MM.1S (cell line): ENCODE measurements around the gene BBX.

Source experiments
- DNase-seq: peaks from one replicate; pipeline ENCODE4 v3.0.0-alpha.2; 2015
- H2AFZ ChIP-seq: fragments of 300-600 bp; sonication (generic); 2 replicates; pipeline ENCODE4 v1.6.0; 2016; ENCODE audit warnings: antibody characterized with exemption, low read length
- H3F3A ChIP-seq: fragments of 300-600 bp; sonication (generic); 2 replicates; pipeline ENCODE4 v1.6.1; 2016; ENCODE audit warnings: mild to moderate bottlenecking, antibody characterized with exemption, low read length, moderate library complexity, mixed read lengths; ENCODE audit not compliant: insufficient read depth
- H3K27ac ChIP-seq: fragments of 300-600 bp; sonication (generic); 2 replicates; pipeline ENCODE4 v1.5.1; 2016; ENCODE audit warnings: mild to moderate bottlenecking, low read length
- H3K27me3 ChIP-seq: fragments of 300-600 bp; sonication (generic); replicated peaks from 2 replicates; pipeline ENCODE4 v1.6.0; 2016; ENCODE audit warnings: low read length; ENCODE audit not compliant: insufficient read depth
- H3K36me3 ChIP-seq: fragments of 300-600 bp; sonication (generic); replicated peaks from 2 replicates; pipeline ENCODE4 v1.6.1; 2016; ENCODE audit warnings: mild to moderate bottlenecking, low read length, mixed read lengths; ENCODE audit not compliant: insufficient read depth
- H3K4me1 ChIP-seq: fragments of 300-600 bp; sonication (generic); 2 replicates; pipeline ENCODE4 v1.6.1; 2016; ENCODE audit warnings: low read length, mixed read lengths
- H3K4me2 ChIP-seq: fragments of 300-600 bp; sonication (generic); 2 replicates; pipeline ENCODE4 v1.6.0; 2016; ENCODE audit warnings: low read depth, low read length
- H3K4me3 ChIP-seq: fragments of 300-600 bp; sonication (generic); 2 replicates; pipeline ENCODE4 v1.5.1; 2016; ENCODE audit warnings: low read length, mixed read lengths
- H3K79me2 ChIP-seq: fragments of 300-600 bp; sonication (generic); 2 replicates; pipeline ENCODE4 v1.6.1; 2016; ENCODE audit warnings: mixed run types, low read length, mixed read lengths
- H3K9ac ChIP-seq: fragments of 300-600 bp; sonication (generic); 2 replicates; pipeline ENCODE4 v1.6.1; 2016; ENCODE audit warnings: low read length, mixed read lengths
- H3K9me2 ChIP-seq: fragments of 300-600 bp; sonication (generic); replicated peaks from 2 replicates; pipeline ENCODE4 v1.6.1; 2016; ENCODE audit warnings: mild to moderate bottlenecking, low read length, mixed read lengths; ENCODE audit not compliant: insufficient read depth
- H3K9me3 ChIP-seq: fragments of 300-600 bp; sonication (generic); replicated peaks from 2 replicates; pipeline ENCODE4 v1.6.1; 2016; ENCODE audit warnings: mild to moderate bottlenecking, low read length, mixed read lengths; ENCODE audit not compliant: insufficient read depth
- H4K20me1 ChIP-seq: fragments of 300-600 bp; sonication (generic); 2 replicates; pipeline ENCODE4 v1.6.1; 2016; ENCODE audit warnings: mild to moderate bottlenecking, low read length, moderate library complexity, mixed read lengths; ENCODE audit not compliant: insufficient read depth
- CTCF ChIP-seq: fragments of 300-600 bp; sonication (generic); IDR thresholded peaks from 2 replicates; pipeline ENCODE4 v1.5.1; 2016; ENCODE audit warnings: antibody characterized with exemption, low read length, mixed read lengths
- EZH2 ChIP-seq: fragments of 300-600 bp; sonication (generic); optimal IDR thresholded peaks from 2 replicates; pipeline ENCODE3; 2017; ENCODE audit warnings: low read depth, mild to moderate bottlenecking, antibody characterized with exemption, low read length, mixed read lengths
- EZH2phosphoT487 ChIP-seq: fragments of 300-600 bp; sonication (generic); IDR thresholded peaks from 2 replicates; pipeline ENCODE4 v1.6.1; 2018; ENCODE audit warnings: antibody characterized with exemption, low read length

Gene BBX

GRCh38 chr3:107850681-107851080 lies 327.9 kb downstream of the BBX start:
- no peak for DNase-seq
- no peaks in the 10 kb centered on the region for H3K27me3 ChIP-seq
- no peaks in the 10 kb centered on the region for H3K9me3 ChIP-seq
- H3K9me2 ChIP-seq: no peaks in the 10 kb centered on the region
- no peak overlapping the region for H3K4me3 ChIP-seq
- TF ChIP-seq EZH2 (no peak), EZH2phosphoT487 (no peak)
- H3F3A ChIP-seq: peaks cover 8% of the 10 kb centered on the region
- no peaks in the 10 kb centered on the region for H3K79me2 ChIP-seq
- no peaks in the 10 kb centered on the region for H3K36me3 ChIP-seq
- no peak overlapping the region for H3K4me2 ChIP-seq
- peaks cover 24% of the 10 kb centered on the region for H3K4me1 ChIP-seq
- H3K27ac ChIP-seq: no peak overlapping the region
- no peaks in the 10 kb centered on the region for H4K20me1 ChIP-seq
- H3K9ac ChIP-seq: no peak overlapping the region
- no peak overlapping the region for H2AFZ ChIP-seq

GRCh38 chr3:107853821-107854220 lies 331.1 kb downstream of the BBX start:
- H3K9ac ChIP-seq: no peak overlapping the region
- no peaks in the 10 kb centered on the region for H3K9me2 ChIP-seq
- no peaks in the 10 kb centered on the region for H4K20me1 ChIP-seq
- no peak overlapping the region for H3K27ac ChIP-seq
- H3K9me3 ChIP-seq: no peaks in the 10 kb centered on the region
- no peaks in the 10 kb centered on the region for H3K79me2 ChIP-seq
- no peak overlapping the region for H3K4me3 ChIP-seq
- DNase-seq: no peak
- no peak overlapping the region for H3K4me2 ChIP-seq
- H3F3A ChIP-seq: peaks cover 4% of the 10 kb centered on the region
- H3K36me3 ChIP-seq: no peaks in the 10 kb centered on the region
- H3K4me1 ChIP-seq: peaks cover 14% of the 10 kb centered on the region
- TF ChIP-seq CTCF (no peak), EZH2phosphoT487 (no peak), EZH2 (no peak)
- H2AFZ ChIP-seq: no peak overlapping the region
- no peaks in the 10 kb centered on the region for H3K27me3 ChIP-seq

- no peaks in the 10 kb centered on the region for H3K79me2 ChIP-seq
- H3K4me2 ChIP-seq: no peak overlapping the region
- no peaks in the 10 kb centered on the region for H4K20me1 ChIP-seq
- no peak overlapping the region for H2AFZ ChIP-seq
- no peak for DNase-seq
- no peak for TF ChIP-seq EZH2phosphoT487
- TF ChIP-seq EZH2: no peak
- no peak for TF ChIP-seq CTCF
- H3K9me3 ChIP-seq: no peaks in the 10 kb centered on the region
- peaks cover 5% of the 10 kb centered on the region for H3K4me1 ChIP-seq
- no peaks in the 10 kb centered on the region for H3K27me3 ChIP-seq
- no peaks in the 10 kb centered on the region for H3K9me2 ChIP-seq
- H3K36me3 ChIP-seq: no peaks in the 10 kb centered on the region
- H3F3A ChIP-seq: no peaks in the 10 kb centered on the region
- no peak overlapping the region for H3K9ac ChIP-seq
- no peak overlapping the region for H3K4me3 ChIP-seq
- H3K27ac ChIP-seq: no peak overlapping the region
These were observed 332.0 kb downstream of the BBX start for GRCh38 chr3:107854733-107855132.

- Histone ChIP-seq H2AFZ (no peak overlapping the region), H3K27ac (no peak overlapping the region), H3K27me3 (no peaks in the 10 kb centered on the region), H3K4me3 (no peak overlapping the region), H3K9me2 (no peaks in the 10 kb centered on the region), H3K79me2 (no peaks in the 10 kb centered on the region), H4K20me1 (no peaks in the 10 kb centered on the region), H3K9ac (no peak overlapping the region), H3K9me3 (no peaks in the 10 kb centered on the region), H3K4me1 (no peaks in the 10 kb centered on the region), H3K36me3 (no peaks in the 10 kb centered on the region), H3F3A (no peaks in the 10 kb centered on the region), H3K4me2 (no peak overlapping the region)
- TF ChIP-seq CTCF (peak; percentile 10; the same call in 1 of the 2 replicates), EZH2 (no peak), EZH2phosphoT487 (no peak)
- DNase-seq: no peak
These were observed 332.9 kb downstream of the BBX start for GRCh38 chr3:107855710-107856109.
